Stimulated activated CD4-positive, alpha-beta T cell treated with anti-CD3 and anti-CD28 coated beads, Interleukin-2, amount 100 ng/mL, for 4 hours (primary cell): ENCODE data around the gene USP35.
"Not testable (repeated sequence)": the region's sequence is repeated elsewhere in the genome, so short reads cannot be mapped to it uniquely, and the experiment has no call there.

Experiments used
- DNase-seq: peaks from one replicate; pipeline ENCODE4 v3.0.0-alpha.2; 2020; ENCODE audit warnings: low read depth

The USP35 gene

DNA sequence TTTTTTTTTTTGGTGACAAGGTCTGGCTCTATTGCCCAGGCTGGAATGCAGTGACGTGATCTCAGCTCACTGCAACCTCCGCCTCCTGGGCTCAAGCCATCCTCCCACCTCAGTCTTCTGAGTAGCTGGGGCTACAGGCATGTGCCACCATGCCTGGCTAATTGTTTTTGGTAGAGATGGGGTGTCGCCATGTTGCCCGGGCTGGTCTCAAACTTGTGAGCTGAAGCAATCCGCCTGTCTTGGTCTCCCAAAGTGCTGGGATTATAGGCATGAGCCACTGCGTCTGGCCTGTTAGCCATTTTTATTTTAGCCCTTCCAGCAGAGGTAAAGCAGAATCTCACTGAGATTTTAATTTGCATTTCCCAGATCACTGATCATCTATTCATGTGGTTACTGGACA lies 44.3 kb downstream of the USP35 start:
- DNase-seq: not testable (repeated sequence)

DNA sequence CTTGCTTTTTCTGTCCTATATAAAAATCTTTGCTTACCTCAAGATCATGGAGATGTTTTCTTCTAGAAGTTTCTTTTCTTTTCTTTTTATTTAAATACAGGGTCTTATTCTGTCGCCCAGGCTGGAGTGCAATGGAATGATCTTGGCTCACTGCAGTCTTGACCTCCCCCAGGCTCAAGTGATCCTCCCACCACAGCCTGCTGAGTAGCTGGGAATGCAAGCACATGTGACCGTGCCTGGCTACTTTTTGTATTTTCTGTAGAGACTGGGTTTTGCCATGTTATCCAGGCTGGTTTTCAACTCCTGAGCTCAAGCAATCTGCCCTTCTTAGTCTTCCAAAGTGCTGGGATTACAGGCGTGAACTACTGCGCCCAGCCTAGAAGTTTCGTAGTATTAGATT lies 45.3 kb downstream of the USP35 start:
- DNase-seq: no peak

DNA sequence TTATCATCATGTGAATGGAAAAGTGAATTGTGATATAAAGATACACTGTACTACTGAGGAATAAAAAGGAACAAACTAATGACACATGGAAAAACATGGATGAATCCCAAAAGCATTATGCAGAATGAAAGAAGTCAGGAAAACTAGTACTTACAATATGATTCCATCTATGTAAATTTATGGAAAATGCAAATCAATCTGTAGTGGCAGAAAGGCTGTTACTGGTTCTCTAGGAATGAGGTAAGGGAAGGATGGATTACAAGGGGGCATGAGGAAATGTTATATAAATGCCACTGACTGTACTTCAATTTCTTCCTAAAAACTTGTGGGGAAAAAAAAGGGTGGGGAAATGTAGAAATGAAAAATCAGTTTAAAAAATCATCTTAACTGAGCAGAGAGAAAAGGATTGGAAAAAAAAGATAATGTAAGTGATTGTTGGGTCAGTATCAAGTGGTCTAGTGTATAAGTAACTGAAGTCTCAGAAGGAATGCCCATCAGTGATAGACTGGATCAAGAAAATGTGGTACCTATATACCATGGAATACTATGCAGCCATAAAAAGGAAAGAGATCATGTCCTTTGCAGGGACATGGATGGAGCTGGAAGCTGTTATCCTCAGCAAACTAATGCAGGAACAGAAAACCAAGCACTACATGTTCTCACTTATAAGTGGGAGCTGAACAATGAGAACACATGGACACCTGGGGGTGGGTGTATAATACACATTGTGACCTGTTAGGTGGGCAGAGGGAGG lies 48.8 kb downstream of the USP35 start:
- no peak for DNase-seq

DNA sequence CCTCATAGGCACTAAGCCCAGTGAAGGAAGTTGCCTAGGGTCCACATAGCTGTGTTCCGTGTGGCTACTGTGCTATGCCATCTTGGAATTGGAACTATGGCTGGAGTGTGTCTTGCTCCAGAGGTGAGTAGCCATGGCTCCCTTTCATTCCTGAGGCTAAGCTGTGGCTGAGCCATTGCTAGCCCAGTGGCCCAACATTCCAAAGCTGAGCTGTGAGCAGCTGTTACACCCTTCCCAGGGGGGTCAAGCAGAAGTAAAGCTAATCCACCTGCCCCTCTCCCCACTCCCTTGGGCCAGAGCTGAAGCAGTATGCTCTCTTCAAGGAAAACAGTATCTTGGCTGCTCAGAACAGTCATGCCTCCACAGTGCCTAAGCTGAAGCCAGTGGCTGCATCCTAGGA lies 51.1 kb downstream of the USP35 start:
- no peak for DNase-seq

DNA sequence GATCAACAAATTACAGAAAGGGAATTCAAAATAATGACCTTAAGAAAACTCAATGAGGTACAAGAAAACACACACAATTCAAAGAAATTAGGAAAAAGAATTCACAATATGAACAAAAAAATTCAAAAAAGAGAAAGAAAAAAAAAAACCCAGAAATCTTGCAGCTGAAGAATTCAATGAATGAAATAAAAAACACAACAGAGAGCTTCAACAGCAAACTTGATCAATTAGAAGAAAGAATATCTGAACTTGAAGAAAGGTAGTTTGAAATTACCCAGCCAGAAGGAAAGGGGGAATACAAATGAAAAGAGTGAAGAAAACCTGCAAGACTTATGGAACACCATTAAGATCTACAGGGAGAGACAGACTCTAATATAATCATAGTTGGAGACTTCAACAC lies 52.8 kb downstream of the USP35 start:
- no peak for DNase-seq

DNA sequence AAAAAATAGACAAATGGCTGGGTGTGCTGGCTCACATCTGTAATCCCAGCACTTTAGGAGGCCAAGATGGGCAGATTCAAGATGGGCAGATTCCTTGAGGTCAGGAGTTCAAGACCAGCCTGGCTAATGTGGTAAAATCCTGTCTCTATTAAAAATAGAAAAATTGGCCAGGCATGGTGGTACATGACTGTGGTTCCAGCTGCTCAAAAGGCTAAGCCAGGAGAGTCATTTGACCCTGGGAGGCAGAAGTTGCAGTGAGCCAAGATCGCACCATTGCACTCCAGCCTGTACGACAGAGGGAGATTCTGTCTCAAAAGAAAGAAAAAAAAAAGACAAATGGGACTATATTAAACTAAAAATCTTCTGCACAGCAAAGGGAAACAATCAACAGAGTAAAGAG lies 55.4 kb downstream of the USP35 start:
- DNase-seq: no peak

DNA sequence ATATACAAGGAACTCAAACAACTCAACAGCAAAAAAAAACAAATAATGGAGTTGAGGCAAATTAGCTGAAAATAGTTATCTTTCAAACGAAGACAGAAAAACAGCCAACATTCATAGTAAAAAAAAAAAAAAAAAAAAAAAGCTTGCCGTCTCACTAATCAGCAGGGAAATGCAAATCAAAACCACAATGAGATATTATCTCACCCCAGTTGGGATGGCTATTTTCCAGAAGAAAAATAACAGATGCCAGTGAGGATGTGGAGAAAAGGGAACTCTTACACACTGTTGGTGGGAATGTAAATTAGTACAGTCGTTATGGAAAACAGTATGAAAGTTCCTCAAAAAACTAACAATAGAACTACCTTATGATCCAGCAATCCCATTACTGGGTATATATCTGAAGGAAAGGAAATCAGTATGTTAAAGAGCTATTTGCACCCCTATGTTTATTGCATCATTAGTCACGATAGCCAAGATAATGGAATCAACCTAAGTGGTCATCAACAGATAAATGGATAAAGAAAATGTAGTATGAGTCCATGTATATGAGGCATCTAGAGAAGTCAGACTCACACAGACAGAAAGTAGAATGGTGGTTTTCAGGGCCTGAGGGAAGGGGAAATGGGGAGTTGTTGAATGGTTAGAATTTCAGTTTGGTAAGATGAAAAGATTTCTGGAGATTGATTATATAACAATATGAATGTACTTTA lies 56.0 kb downstream of the USP35 start:
- no peak for DNase-seq

DNA sequence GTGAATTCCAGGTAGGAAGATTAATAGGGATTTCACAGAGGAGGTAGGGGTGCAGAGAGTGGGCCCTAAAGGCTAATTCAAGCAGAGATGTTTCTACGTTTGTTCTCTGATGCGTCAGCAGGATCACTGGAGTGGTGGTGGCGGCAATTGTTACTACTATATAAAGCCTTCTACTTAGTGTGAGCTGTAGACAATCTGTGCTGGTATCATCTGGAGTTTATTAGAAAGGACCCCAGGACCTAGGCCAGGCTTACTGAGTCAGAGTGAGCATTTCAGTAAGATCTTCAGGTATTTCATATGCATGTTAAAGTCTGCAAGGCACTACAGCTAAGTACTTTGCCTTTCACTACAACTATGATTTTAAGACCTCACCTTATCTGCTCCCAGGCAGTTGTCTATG lies 59.5 kb downstream of the USP35 start:
- no peak for DNase-seq

DNA sequence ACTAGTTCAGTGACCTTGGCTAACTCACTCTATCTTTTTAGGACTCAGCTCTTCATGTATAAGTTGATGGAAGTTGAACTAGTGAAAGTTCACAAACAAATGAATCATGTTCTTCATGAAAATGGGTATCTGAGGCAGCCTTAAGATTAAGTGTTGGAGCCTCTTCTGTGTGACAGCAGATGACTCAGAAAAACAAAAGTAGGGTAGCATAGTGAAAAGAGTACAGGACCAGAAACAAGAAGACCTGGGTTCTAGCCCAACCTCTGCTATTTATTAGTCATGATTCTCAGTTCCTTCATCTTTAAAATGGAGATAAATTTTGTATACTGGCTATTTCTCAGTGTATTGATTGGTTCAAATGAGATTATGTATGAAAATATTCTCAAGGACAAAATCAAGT lies 60.2 kb downstream of the USP35 start:
- no peak for DNase-seq

DNA sequence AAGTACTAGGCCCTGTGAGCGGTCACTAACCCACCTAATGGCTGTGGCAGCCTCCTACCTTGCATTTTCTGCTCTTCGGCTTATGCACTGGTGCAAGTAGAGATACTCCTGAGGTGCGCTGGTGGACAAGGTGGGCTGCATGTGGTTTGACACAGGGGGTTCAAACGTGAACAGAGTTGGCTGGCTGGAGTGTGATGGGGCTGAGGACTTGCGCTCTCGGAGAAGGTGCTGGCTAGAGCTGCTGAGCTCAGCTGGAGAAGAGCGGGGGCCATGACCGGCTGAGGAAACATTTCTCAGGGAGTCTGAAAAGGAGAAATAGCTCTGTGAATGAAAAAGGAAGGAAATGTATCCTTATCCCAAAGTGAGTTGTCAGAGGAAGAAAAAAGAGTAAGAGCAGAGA lies 61.4 kb downstream of the USP35 start:
- no peak for DNase-seq

DNA sequence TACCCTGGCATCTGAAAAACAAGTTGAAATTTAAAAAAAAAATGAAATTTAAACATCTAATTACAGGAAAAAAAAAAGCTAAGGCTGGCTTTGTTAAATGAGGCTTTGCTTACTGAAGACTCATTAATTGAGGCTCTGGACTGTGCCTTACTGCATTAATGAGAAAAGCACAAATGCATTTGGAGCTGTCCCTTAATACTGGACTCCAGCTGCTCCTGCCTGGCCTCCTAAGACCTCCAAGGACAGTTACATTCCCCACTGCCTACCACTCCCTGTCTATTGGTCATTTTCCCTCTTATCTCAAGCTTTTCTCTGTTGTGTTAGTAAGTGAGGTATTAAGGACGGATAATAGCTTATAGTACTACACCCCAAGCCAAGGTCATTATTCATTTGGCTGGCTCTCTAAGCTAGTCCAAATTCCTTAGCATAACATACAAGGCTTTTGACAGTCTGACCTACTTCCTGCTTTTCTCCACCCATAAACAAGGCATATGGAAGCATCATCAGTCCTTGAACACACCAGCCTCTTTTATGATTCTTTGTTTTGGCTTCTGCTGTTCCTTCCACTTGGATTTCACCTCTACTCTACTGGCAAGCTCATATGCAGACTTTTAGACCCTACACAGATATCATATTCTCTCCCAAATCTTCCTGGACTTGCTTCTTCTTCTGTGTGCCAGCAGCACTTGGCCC lies 62.5 kb downstream of the USP35 start:
- no peak for DNase-seq

DNA sequence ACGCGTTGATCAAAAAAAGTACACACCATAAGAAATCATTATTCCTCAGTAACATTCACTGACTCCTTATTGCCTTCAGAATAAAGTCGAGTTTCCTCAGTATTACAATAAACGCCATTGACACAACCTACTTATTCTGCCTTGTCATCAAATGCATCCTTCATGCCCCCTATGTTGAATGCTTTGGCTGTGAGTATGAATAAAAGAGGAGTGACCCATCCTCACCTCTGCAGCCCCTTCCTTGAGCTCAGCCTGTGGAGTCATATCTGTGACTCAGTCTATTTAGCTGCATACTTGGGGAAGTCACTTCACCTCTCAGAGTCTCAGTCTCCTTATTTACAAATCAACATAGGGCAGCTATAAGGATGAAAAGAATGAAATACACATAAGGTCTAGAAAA lies 65.1 kb downstream of the USP35 start:
- DNase-seq: no peak

DNA sequence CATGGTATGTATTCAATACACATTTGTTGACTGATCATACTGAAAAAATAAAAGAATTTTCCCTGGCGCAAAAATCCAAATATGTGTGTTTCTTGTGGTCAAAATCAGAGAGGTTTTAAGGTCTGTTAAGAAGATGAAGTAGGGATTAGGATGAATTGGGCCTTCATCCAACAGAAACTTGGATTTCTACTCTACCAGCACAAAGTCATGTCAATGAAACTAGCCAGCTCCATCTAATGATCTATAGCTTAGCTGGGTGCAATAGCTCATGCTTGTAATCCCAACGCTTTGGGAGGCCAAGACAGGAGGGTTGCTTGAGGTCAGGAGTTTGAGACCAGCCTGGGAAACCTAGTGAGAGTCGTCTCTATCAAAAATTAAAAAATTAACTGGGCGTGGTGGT lies 65.5 kb downstream of the USP35 start:
- DNase-seq: no peak

DNA sequence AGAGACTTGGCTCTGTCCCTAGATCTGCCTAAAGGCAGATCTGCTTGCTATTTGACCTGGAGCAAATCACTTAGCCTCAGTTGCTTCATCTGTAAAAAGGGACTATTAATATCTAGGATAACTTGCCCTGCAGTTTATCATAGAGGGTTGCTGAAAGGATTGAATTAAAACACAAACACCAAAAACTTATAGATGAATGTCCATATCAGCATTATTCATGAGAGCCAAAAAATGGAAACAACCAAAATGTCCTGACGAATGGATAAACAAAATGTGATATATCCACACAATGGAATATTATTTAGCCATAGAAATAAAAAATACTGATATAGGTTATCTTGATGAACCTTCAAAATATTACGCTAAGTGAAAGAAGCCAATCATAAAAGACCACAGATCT lies 67.2 kb downstream of the USP35 start:
- no peak for DNase-seq

DNA sequence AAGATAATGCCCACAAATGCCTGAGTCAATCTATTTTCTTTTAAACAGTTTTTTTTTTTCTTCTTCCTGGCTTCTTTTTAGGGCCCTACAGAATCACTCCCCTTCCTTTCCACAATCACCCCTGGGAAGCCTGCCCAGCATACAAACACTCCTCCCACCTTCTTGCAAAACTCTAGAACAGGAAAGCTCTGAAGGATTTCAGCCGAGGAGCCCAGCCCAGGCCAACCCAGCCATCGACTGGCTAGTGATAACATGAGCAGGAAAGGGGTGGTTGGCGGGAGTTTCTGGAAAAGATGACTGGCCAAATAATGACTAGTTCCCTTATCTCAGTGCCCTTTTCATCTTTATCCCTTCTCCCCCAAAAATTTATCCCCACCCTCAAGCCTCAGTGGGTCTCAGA lies 68.2 kb downstream of the USP35 start:
- no peak for DNase-seq

DNA sequence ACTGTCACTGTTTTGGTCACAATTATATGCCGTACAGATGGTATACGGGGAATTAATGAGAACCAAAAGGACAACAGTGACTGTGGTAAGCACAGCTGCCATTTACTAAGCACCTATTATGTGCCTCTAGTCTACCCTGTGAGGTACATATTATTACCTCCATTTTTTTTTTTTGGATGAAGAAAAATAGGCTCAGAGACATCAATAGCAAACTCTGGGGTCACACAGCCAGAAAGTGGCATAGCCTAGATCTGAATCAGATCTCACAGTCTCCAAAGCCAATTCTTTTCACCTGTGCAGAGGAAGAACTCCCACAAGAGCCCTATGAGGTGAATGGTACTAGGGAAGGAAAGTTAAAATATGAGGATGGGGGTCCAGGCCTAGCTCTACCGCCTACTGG lies 68.9 kb downstream of the USP35 start:
- DNase-seq: no peak

DNA sequence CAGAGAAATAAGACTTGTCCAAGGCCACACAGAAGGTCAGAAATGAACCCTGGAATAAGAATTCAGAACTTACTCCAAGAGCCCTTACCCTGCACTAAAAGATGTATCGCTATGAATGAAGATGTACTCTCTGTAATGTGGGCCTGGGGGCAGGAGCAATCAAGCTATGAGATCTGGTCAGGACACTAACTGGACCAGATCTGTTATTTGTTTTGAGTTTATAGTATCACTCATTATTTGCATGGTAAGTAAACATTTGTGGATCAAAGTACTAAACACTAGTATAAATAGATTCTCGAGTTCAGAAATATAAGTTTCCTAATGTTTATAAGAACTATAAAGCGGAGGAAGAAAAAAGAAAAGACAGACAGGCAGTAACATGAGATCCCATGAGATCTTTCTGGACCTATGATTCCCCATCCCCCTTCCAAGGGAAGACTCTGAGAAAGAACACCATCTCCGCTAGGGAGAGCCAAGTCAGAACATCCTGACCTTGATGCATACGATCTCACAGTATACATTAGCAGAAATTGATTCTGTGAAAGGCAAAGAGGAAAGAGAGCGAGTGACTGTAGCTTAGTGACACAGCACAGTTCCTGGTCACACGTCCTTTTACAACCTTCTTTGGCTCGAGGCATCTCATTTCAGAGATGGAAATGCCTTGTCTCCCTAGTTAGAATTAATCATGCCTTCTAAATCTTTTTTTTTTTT lies 71.2 kb downstream of the USP35 start:
- DNase-seq: no peak

DNA sequence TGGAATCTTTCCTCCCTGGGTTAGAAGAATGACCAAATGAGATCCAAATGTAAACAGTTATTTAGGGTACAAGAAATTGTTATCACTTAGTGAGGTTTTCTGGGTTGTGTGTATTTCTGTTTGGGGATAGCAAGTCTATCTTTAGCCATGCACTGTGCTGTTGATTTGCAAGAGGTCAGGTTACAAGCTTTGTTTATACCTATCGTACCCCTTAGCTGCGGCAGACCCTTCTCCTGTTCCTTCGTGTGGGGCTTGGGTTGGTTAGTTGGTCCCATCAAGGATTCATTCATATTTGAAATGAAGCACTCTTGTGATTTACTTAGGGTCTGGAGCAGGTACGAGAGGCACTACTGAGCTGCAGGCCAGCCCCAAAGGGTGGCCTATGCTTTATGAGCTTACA lies 72.6 kb downstream of the USP35 start:
- no peak for DNase-seq

DNA sequence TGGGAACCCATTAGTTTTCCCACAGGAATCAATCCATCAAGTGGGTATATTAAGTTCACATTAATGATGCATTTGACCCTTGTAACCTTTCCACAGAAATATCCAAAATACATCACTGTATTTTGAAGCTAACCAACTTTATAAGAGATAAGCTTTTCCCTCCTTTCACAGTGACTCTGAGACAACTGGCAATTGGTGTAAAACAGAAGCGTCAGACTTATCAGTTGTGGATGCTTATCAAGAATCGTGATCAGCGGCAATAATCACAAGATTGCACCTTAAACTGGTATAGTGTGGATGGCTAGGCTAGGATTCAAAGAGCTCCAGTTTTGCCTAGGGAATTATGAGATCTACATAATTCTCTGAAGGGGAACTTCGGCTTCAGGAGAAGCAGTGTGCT lies 73.1 kb downstream of the USP35 start:
- DNase-seq: no peak

DNA sequence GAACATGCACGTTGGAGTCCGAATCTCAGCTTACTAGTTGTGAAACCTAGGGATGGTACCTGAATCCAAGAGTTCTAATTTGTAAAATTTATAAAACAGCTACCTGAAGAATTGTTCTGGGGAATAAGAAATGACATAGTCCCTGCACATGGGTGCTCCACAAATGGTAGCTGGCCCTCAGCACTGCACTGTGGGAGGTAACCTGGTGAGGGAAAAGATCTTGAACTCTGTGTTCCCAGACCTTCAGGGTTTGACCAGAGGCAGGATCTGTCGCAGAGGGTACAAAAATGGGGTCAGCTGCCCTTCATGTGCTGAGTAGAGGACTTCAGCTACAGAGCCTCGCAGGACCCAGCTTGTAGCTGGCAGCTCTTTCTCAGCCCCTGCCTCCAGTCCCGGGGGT lies 73.5 kb downstream of the USP35 start:
- no peak for DNase-seq

DNA sequence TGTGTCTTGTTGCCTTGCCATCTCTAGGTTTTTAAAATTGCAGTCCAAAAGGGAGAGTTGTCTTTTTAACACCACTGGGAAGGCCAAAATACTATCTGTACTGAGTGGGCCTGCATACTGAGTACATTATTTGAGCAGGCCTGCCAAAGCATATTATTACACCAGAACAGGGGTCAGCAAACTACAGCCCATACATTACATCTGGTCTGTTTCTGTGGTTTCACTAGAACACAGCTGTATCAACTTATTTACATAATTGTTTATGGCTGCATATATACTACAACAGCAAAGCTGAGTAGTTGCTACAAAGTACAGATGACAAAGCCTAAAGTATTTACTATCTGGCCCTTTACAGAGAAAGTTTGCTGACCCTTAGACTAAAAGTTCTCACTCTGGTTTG lies 74.0 kb downstream of the USP35 start:
- no peak for DNase-seq
